Heart right ventricle (tissue), 16 donors: Measurements from ENCODE around the gene GALNTL6. TPM values are rescaled to one million over a fixed set of nuclear protein-coding genes. Genes with fewer than 3 reads are reported as not detected.
"Not testable (repeated sequence)": the region's sequence is repeated elsewhere in the genome, so short reads cannot be mapped to it uniquely, and the experiment has no call there.

Experiments
- ATAC-seq, 8 donors: fragments of 200-7000 bp; cut with Tn5 transposase; one replicate each; pipeline ENCODE4 v1.9.1; 2020; ENCODE audit warnings: mild to moderate bottlenecking in 8 of 8, moderate library complexity in 8 of 8, moderate number of reproducible peaks in 1 of 8
- DNase-seq, 2 donors: peaks; one replicate each; pipeline ENCODE4 v3.0.0-alpha.2; 2020
- H3K27ac ChIP-seq, 10 donors: fragments of 200-600 bp; sonication (generic) in 2 of 10; one replicate each; pipeline versions ENCODE4 v1.5.0 to v1.8.0; 2020 to 2022; ENCODE audit warnings: mild to moderate bottlenecking in 3 of 10
- H3K27me3 ChIP-seq, 7 donors: fragments of 200-600 bp; one replicate each; pipeline ENCODE4 v1.8.0; 2021 to 2022; ENCODE audit warnings: mild to moderate bottlenecking in 2 of 7
- H3K36me3 ChIP-seq, 9 donors: fragments of 200-600 bp; sonication (generic) in 1 of 9; one replicate each; pipeline versions ENCODE4 v1.5.0 to v1.8.0; 2020 to 2022; ENCODE audit warnings: mild to moderate bottlenecking in 2 of 9
- H3K4me1 ChIP-seq, 9 donors: fragments of 200-600 bp; sonication (generic) in 1 of 9; one replicate each; pipeline versions ENCODE4 v1.5.0 to v1.8.0; 2020 to 2022; ENCODE audit warnings: mild to moderate bottlenecking in 4 of 9
- H3K4me3 ChIP-seq, 10 donors: fragments of 200-600 bp; sonication (generic) in 2 of 10; one replicate each; pipeline versions ENCODE4 v1.5.0 to v1.8.0; 2020 to 2022; ENCODE audit warnings: mild to moderate bottlenecking in 7 of 10, moderate library complexity in 2 of 10
- H3K9me3 ChIP-seq, 11 donors: fragments of 200-600 bp in 10 of 11; sonication (generic) in 2 of 11; one replicate each; pipeline versions ENCODE4 v1.5.0 to v1.8.0; 2013 to 2022; ENCODE audit warnings: mild to moderate bottlenecking in 2 of 11, control low read depth in 1 of 11, moderate library complexity in 1 of 11
- CTCF ChIP-seq, 9 donors: fragments of 200-600 bp; sonication (generic) in 2 of 9; IDR thresholded peaks; one replicate each; pipeline versions ENCODE4 v1.5.0 to v1.8.0; 2021 to 2022; ENCODE audit warnings: antibody characterized with exemption in 9 of 9, mild to moderate bottlenecking in 5 of 9, moderate library complexity in 1 of 9
- WGBS, 2 donors: extraction: QIAGEN DNeasy Blood & Tissue Kit; methylation state at CpG; one replicate each; pipeline ENCODE4 v1.1.7; 2013; ENCODE audit warnings: inconsistent platforms in 1 of 2; 5-methylcytosine and 5-hydroxymethylcytosine counted together
- intact Hi-C, 10 donors: fragments of 100-400 bp; cut with DNase I; formaldehyde crosslinking; loops; one replicate each; pipeline versions ENCODE4 v1.11.1 to v1.14.2; 2022
- polyA plus RNA-seq, 2 donors: library from polyadenylated mRNA; stranded (reverse); fragments of 200-250 nt; gene quantifications; one replicate each; pipeline ENCODE4 v1.2.3, GENCODE V29; 2013
- total RNA-seq, 10 donors: library from RNA; stranded (reverse); fragmentation: NEBNext Ultra II Directional in 3 of 10; extraction: Animal tissue kit (Norgen Biotek cat#: 25700) in 3 of 10; gene quantifications; one replicate each; pipeline versions ENCODE4 v1.2.1 to v1.2.4, GENCODE V29; 2021 to 2023
- donor health status: Arrhythmogenic right ventricular cardiomyopathy.
- donor health status: ischemic (EF 13 %, LVEDD 7.1; RV severe dilation, severe dysfunction).
- donor health status: healthy with polysubstance abuse.
- donor health status: DM: no; HTN: yes; CAD: no.
- donor health status: DM: no; HTN: no; CAD: no.
- donor health status: ischemic (EF 25% LVEDD 6.9; RV normal size, moderate dysfunction).
- donor health status: ischemic (EF 25% LVEDD 5.7; RV mildly dilated, moderate dysfunction).
- donor health status: healthy.
- donor health status: DM: yes; HTN: yes; CAD: no.
- donor health status: Ischemic cardiomyopathy.
- donor health status: ischemic (EF 35%, LVEDD 5.7; RV mildly dilated, moderate dysfunction).
- donor health status: nonischemic (EF 11% LVEDD 7.7; RV severe dilation, severe dysfunction).
- donor health status: DM: yes; HTN: yes; CAD: no.
- donor health status: PGD.
- donor health status: ischemic (EF 29% LVEDD 5.4; RV normal size, mild dysfunction).
- donor health status: nonischemic (EF 23%, LVEDD 6.1; RV moderate dilation, normal function).

GALNTL6 gene
- total and polyA plus RNA-seq, 12 donors, result 0.14 to 2.6 (median 0.49) TPM; not detected in 6

GRCh38 chr4:173018446-173018845 is 1205.2 kb downstream of the GALNTL6 start:
- intact Hi-C loops, result loop anchor here in 5 of 10 donors (10.0 kb wide), 3 partner anchors 146 to 396 kb away; partner anchors contain the start of gene GALNT7 (in 1 of the 5)
- no peak for ATAC-seq
- WGBS, 2 donors, result 93 to 95% methylated on average over 3 of the region's 3 CpGs

GRCh38 chr4:173019664-173020063 is 1206.5 kb downstream of the GALNTL6 start:
- Histone ChIP-seq H3K36me3 (no peaks in the 10 kb centered on the region), H3K9me3 (no peaks in the 10 kb centered on the region), H3K4me1 (peaks cover 0 to 3% (median 0%) of the 10 kb centered on the region in 9 donors), H3K27ac (no peak overlapping the region), H3K27me3 (no peaks in the 10 kb centered on the region), H3K4me3 (no peak overlapping the region)
- ATAC-seq (no peak), DNase-seq (no peak)
- intact Hi-C loops, result loop anchor here in 8 of 10 donors (5.0 to 10.0 kb wide), 5 partner anchors 145 to 395 kb away; partner anchors contain the start of gene GALNT7 (in 2 of the 8)
- no peak for TF ChIP-seq CTCF (IDR thresholded peaks at IDR 0.05)
- 89 to 91% methylated on average over 3 of the region's 3 CpGs for WGBS, 2 donors

More at GRCh38 chr4:173018446-173018845, 1205.2 kb downstream of the GALNTL6 start:
- H3K36me3 ChIP-seq, result no peaks in the 10 kb centered on the region
- no peaks in the 10 kb centered on the region for H3K27me3 ChIP-seq
- no peak for DNase-seq
- TF ChIP-seq CTCF (IDR thresholded peaks at IDR 0.05), result no peak
- H3K9me3 ChIP-seq, result no peaks in the 10 kb centered on the region
- peaks cover 0 to 10% (median 0%) of the 10 kb centered on the region in 9 donors for H3K4me1 ChIP-seq
- no peak overlapping the region for H3K27ac ChIP-seq
- H3K4me3 ChIP-seq, result no peak overlapping the region

GRCh38 chr4:173021746-173022573 is 1208.8 kb downstream of the GALNTL6 start:
- DNase-seq, ATAC-seq, H3K9me3 ChIP-seq, H3K4me3 ChIP-seq, H3K4me1 ChIP-seq, H3K36me3 ChIP-seq, H3K27ac ChIP-seq, H3K27me3 ChIP-seq: not testable (repeated sequence)
- WGBS, 2 donors, result 85 to 91% methylated on average over 7 of the region's 7 CpGs
- intact Hi-C loops, result loop anchor here in 4 of 10 donors (5.0 to 10.0 kb wide), 4 partner anchors 143 to 393 kb away; partner anchors contain the start of gene GALNT7 (in 1 of the 4)

- Histone ChIP-seq H3K4me1 (peaks cover 0 to 8% (median 0%) of the 10 kb centered on the region in 9 donors), H3K27me3 (no peaks in the 10 kb centered on the region), H3K9me3 (no peaks in the 10 kb centered on the region), H3K4me3 (no peak overlapping the region), H3K36me3 (no peaks in the 10 kb centered on the region), H3K27ac (no peak overlapping the region)
- ATAC-seq, result no peak
- intact Hi-C loops, result loop anchor here in 5 of 10 donors (2.0 to 10.0 kb wide), 5 partner anchors 141 to 391 kb away; partner anchors contain the start of gene GALNT7 (in 1 of the 5)
- no peak for TF ChIP-seq CTCF (IDR thresholded peaks at IDR 0.05)
- DNase-seq, result no peak
Observed at GRCh38 chr4:173024203-173024602, 1211.0 kb downstream of the GALNTL6 start.
